ENCODE data around the gene NRP2.

The NRP2 gene

DNA sequence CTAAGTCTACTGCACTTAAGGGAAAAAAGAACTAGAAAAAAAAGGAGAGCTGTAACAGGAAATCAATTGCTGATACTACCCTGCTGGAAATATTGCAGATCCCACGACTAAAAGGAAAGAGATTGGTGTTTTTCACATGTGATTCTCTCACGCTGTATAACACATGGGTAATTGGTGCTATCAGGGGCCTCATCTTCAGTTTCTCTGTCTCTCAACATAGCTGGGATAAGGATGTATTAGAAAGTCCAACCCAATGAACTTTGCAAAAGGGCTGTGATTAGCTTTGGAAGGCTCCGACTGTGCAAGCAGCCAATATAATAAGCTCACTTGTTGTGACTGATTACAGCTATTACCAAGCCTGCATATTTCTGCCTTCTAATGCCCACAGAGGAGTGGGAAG, 133.4 kb downstream of the NRP2 start:
- no peak for DNase-seq

DNA sequence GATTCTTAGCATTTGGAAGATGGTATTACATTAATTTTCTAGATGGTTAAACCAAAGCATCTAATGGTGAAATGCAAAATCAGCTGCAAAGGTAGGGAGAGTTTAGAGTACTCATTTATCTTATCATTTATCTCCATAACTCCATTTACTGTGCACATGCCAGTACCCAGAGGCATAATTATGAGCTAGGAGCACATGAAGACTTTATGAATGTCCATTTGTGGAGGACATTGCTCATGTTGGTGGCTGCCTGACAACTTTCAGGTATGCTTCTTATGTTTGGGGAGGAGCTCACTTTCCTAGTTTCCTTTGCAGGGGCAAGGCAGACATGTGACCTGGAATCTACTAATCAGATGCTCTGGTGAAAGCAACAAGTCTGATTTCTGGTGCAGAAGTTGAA, 134.0 kb downstream of the NRP2 start:
- no peak for DNase-seq

DNA sequence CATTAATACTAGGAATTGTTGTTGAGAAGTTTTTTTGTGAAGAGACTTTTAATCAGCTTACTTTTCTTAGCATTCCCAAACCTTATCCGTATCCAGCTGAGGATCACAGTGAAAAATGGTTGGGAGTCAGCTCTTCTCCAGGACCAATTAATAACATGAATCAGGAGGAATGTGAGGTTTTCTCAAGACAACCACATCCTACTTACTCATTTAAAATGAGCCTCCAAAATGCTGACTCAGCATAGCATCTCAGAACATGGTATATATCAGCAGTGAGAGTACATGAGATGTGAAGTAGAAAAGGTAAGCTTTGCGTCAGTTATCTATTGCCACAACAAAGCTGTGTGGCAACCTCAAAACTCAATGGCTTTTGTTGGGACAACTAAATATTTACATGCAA, 140.3 kb downstream of the NRP2 start:
- DNase-seq = no peak

DNA sequence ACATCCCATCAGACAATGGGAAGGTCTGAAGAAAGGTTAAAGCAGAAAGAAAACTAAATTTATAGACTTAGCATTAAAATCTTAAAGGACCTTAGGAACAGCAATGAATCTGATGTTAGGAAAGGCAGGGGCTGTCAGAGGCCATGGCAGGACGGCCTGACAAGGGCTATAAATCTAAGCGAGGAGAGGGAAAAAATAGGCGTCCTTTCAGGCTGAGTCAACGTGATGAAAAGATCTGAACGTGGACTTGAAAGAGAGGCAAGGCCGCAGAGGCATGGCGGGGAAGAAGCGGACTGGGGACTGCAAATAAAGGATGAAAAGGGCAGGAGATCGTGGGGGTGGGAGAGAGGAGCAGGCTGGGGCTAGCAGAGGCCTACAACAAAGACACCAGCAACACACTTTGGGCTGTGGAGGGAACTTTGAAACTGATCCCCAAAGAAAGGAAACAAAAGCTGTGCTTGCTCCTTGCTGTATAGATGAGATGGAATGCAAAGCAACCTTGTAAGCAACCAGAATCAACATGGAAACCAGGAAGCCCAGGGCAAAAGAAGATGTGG, 145.6 kb downstream of the NRP2 start:
- no peak for DNase-seq

DNA sequence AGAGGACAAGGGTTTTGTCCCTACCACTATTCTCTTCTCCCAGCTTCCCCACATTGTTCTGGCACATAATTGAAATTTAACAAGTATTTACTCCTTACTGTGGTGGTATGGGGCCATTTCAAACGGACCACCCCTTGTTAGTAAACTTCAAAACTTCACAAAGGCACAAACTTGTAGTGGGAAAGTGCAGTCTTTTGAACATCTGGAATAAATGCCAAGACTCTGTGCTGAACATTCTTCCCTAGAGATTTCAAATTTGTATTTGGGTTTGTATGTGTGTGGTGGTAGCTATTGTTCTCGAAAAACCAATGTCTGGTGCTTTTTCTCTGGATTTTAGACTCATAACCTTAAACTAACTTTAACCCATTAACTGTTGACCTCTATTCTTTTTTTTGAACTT, 151.6 kb downstream of the NRP2 start:
- no peak for DNase-seq

DNA sequence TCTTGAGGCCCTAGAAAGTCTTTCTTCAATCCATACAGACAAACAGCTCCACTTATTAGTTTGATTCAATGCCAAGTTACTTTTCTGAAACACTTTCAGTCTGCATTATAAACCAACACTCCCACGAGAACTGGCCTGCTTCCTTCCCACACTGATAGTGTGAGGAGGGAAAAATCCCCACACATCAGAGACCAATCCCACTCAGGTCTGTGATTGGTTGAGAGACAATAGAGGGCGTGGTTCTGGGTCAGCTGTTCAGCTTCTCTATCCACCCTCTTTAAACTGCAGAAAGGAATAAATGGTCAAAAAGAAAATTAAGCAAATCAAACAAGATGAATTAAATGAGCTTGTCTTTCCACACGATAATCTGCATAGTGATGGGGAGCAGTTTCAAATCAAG, 152.5 kb downstream of the NRP2 start:
- DNase-seq = no peak

DNA sequence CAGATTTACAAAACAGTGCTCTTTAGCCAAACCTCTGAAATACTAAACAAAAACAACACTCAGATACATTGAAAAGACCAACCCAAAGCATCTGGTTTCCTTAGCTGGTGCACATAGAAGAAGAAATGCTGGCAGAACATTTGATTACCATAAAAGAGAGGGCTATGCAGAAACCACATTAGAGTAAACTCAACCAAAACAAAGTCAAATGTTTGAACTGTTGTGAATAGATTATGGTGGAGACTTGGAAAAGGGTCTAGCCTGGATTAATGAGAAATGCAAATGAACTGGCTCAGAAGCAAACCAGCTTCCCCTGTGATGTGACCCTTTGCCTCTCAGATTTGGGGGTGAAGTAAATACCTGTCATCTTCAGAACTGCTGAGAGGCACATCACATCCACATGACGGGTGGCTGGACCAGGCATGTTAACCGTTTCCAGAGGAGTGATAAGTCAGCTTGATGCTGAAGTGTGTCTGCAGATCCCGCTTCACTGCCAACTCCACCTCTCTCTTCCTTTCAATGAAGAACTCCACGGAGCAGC, 153.0 kb downstream of the NRP2 start:
- DNase-seq = no peak

DNA sequence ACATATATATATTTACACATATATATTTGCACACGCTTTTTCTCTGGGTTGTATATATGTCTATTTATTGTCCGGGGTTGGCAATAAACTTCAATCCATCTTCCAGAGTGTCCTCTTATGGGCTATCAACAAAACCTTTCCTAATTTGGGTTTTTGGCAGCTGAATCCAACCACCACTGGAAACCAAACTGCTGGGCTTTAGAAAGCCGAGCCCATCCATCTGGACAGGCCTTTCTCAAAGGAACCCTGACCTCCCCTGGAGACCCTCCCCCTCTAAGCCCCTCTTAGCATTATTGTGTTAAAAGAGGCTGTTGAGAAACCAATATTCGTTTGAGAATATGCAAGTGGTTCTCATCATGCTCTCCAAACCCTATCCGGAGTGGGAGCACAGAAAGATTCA, 153.6 kb downstream of the NRP2 start:
- no peak for DNase-seq

DNA sequence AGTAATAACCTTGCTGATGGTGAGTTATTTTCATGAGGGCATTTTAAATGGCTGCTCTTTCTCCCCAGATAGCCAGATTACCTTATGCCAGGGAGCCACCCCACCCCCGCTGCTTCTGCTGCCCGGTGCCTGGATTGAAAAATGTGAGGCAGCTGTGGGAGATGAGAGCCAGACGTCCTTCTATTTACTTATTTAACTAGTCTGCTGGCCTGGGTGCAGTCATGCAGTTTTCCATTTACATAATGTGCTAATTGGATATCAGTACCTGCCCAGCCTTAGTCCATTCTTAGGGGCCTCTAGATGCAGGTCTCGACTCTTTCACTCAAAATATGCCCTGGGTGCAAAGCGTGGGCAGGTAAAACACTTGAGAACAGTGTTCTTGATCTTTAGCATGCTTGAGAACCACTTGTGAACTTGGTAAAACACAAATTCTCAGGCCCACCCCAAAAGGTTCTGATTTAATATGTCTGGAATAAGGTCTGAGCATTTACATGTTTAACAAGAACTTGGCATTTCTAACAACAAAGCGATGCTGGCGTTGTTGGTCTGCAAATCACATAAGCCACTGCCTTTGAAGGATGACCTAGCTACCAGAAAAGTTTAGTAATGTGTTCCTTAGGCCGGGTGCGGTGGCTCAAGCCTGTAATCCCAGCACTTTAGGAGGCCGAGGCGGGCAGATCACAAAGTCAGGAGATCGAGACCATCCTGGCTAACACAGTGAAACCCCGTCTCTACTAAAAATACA, 154.3 kb downstream of the NRP2 start:
- DNase-seq = no peak

DNA sequence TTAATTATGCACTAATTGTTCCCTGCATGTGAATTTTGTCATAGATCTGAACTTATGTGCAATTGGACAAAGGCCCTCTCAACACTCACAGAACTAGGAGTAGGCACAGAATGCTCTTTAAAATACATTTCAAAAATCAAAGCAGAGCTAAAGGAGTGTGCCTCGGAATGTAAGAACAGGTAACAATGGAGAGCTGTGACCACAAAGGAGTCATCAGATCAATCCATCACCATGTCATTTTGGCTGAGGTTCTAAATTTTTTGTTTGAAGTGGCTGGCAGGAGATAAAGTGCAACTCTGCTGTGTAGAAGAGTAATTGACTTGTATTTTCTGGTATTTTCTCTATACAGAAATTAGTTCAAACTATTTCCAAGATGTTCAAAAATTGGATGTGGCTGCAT, 155.4 kb downstream of the NRP2 start:
- DNase-seq = no peak

DNA sequence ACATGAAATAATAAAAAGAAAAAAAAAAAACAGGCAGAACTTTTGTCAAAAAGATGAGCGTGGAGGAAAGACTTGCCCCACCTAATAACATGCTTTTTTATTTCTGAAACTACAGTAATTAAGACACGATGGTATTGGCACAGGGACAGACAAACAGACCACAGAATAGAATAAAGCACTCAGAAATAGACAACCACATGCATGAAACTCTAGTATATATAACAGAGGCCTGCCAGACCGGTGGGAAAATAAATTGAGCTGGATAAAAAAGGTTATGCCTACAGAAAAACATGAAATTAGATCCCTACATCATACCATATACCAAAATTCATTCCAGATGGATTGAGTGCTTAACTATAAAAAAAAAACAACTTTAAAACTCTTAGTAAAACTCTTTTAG, 163.1 kb downstream of the NRP2 start:
- DNase-seq = no peak

Data from activated CD4-positive, alpha-beta T cell treated with anti-CD3 and anti-CD28 coated beads, Interleukin-10, Interleukin-2, amounts not matched to agents 100 ng/mL and 50 ng/mL, durations not matched to agents 16 hours and 8 hours (primary cell).